HG02884 (cell line): ENCODE results near the gene MBNL2.

ENCODE experiments used
- ATAC-seq: cut with Tn5 transposase; IDR thresholded peaks from one replicate; pipeline ENCODE4 v1.9.1; 2021; ENCODE audit warnings: mild to moderate bottlenecking, moderate library complexity; ENCODE audit not compliant: unreplicated experiment

Gene MBNL2, protein sequence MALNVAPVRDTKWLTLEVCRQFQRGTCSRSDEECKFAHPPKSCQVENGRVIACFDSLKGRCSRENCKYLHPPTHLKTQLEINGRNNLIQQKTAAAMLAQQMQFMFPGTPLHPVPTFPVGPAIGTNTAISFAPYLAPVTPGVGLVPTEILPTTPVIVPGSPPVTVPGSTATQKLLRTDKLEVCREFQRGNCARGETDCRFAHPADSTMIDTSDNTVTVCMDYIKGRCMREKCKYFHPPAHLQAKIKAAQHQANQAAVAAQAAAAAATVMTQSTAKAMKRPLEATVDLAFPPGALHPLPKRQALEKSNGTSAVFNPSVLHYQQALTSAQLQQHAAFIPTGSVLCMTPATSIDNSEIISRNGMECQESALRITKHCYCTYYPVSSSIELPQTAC

GRCh38 chr13:97221989-97222700 lies at the start of gene MBNL2:
TSS of gene MBNL2 (plus strand) at chr13:97222333. CDS start at chr13:97276236, 53,903 bp downstream.
- peak; percentile 96 for ATAC-seq

DNA sequence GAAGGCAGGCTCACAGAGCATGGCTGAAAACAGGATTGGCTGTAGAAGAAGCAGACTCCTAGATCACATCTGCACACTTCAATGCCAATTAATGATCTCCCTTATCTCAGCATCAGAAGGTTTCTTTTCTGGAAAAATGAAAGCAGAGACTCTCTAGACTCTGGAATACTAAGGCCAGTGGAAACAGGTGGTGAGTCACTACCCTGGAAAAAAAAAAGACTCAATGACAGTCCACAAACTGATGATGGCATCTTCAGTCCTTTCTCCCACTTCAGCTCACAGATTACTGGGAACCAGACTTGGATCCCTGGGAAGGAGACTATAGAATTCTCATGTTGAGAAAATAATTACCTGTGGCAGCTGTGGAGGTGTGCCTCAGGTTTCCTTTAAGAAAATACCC lies 47.5 kb upstream of the MBNL2 start:
- ATAC-seq: no peak

- no peak for ATAC-seq
Measured at GRCh38 chr13:97175041-97175440, 47.1 kb upstream of the MBNL2 start.

DNA sequence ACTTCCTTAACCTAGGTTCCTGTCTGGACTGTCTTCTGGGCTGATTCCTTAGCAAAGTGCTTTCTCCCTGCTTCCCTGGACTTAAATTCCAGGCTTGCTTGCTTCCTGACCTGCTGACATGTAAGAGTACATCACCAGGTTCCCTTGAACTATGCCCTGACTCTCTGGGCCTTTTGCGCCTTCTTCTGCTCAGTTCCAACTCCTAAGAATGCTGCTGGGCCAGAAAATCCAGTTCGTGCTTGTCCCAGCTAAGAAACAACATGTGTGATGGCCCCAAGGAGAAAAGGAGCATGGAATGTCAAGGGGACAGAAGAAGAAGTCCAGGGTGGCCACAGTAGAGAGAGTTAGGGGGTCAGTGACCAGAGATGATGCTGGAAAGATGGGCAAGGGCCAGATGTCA lies 42.6 kb upstream of the MBNL2 start:
- no peak for ATAC-seq

DNA sequence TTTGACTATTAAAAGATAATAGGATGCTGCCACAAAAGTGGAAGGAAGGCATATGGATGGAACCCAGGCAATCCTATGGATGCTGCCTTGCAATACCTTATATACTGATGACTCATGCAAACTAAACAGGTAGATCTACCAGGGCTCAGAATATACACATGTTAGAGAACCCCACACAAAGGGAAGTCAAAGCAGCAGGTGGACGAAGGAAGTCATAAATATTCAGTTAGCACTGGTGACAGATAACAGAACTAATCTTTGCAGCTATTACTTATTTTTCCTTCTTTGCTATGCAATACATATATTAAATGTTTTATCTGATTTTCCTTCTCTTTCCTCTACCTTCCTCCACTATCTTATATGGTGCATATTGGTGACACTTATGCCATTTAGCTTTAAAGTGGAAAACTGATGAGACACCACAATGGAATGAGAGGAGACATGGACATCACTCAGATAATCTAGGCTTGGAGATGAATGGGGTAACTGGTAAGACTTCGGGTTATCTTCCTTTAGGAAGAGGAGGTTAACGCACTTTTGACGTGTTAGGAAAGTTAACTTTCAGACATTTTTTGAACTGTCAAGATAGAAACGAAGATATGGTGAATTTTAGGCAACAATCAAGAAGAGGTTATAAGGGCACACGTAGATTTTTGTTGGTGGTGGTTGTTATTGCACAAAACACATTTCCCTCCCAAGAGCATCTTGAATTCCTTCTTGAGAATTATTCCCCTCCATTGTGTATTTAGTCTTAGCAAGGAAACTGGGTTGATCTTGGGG lies 39.8 kb upstream of the MBNL2 start:
- ATAC-seq: no peak

- ATAC-seq: no peak
Measured at GRCh38 chr13:97185291-97185690, 36.8 kb upstream of the MBNL2 start.

- ATAC-seq: no peak
Measured at GRCh38 chr13:97185751-97186150, 36.4 kb upstream of the MBNL2 start.

- no peak for ATAC-seq
Measured at GRCh38 chr13:97188207-97188606, 33.9 kb upstream of the MBNL2 start.

DNA sequence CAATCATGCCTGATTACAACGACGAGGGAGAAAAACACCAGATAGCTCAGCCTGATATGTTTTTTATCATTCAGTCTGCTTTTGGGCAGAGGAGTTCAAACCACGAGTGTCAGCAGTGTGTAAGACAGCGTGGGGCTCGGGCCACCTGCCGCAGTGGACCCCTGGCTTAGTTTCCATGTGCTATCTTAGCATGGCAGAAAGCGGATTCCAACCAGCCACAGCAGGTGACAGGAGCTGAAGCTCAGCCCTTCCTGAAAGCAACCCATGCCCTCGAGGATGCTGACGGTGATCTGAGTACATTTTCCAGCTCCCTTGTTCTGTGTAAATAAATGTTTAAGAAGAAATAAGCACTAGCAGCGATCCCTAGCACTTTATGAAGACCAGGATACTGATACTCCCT lies 32.2 kb upstream of the MBNL2 start:
- ATAC-seq: no peak

- ATAC-seq: no peak
Measured at GRCh38 chr13:97191142-97191541, 31.0 kb upstream of the MBNL2 start.

- no peak for ATAC-seq
Measured at GRCh38 chr13:97191615-97192014, 30.5 kb upstream of the MBNL2 start.

GRCh38 chr13:97192166-97192565 lies 30.0 kb upstream of the MBNL2 start:
- ATAC-seq: no peak

DNA sequence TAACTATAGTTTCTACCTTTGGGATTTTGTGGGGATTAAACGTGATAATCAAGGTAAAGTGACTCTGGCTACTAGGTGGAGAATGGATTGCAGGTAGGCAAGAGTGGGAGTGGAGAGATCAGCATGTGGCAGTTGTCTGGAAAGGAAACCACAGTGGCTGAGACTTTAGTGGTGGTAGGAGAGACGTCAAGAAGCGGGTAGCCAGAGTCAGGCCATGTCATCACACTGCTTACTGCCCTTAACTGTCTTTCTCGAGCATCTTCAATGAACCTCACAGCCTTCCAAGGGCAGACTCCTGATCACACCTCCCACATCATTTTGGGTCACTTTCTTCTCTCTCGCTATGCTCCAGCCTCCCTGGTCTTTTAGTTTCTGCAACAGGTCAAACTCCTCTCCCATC lies 28.6 kb upstream of the MBNL2 start:
- no peak for ATAC-seq

- ATAC-seq: no peak
Measured at GRCh38 chr13:97194479-97194878, 27.7 kb upstream of the MBNL2 start.

DNA sequence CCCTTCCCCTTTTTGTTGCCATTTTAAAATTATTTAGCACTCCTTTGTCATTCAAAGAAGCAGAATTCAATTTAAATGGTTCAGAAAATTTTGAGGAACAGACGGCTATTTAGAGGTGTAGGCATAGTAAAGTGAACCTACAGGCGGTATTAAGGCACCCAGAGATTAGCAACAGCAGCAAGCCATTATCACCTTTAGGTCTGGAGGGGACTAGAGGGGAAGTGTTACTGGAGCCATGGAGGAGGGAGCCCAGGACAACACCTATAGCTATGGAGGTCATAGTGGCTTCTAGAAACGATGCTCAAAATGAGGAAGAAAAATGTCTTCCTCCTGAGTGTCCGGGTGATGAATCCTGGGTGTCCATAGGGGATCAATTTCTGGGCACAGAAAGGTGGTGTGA lies 25.8 kb upstream of the MBNL2 start:
- no peak for ATAC-seq

DNA sequence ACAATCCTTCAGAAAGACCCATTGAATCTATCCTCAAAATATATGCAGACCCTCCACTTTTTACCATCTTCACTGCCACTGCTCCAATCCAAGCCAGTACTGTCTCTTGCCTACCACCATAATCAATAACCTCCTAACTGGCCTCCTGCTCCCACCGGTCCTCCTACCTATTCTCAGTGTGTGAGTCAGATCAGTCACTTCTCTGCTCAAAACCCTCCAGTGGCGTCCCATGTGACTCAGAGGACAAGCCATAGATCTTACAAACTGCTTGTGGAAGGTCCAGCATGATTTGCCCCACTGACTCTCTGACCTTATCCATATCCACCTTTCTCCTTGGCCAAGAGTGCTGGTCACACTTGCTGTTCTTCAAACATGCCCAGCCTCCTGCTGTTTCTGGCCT lies 23.4 kb upstream of the MBNL2 start:
- ATAC-seq: peak; percentile 62

DNA sequence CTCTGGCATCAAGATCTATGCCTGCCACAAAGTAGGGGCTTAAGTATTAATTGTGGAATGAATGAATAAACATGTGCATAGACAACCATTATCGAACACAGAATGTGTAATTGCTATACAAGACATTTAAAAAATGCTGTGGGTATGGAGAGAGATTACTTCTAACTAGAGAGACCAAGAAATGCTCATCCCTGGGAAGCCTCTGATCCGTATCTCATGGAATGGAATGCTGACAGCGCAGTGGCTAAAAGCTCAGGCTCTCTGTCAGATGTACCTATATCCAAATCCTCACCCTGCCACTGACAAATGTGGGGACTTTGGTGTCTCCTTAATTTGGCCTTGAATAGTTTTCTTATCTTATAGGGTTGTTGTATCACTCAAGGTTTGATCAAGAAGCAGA lies 22.7 kb upstream of the MBNL2 start:
- ATAC-seq: no peak

DNA sequence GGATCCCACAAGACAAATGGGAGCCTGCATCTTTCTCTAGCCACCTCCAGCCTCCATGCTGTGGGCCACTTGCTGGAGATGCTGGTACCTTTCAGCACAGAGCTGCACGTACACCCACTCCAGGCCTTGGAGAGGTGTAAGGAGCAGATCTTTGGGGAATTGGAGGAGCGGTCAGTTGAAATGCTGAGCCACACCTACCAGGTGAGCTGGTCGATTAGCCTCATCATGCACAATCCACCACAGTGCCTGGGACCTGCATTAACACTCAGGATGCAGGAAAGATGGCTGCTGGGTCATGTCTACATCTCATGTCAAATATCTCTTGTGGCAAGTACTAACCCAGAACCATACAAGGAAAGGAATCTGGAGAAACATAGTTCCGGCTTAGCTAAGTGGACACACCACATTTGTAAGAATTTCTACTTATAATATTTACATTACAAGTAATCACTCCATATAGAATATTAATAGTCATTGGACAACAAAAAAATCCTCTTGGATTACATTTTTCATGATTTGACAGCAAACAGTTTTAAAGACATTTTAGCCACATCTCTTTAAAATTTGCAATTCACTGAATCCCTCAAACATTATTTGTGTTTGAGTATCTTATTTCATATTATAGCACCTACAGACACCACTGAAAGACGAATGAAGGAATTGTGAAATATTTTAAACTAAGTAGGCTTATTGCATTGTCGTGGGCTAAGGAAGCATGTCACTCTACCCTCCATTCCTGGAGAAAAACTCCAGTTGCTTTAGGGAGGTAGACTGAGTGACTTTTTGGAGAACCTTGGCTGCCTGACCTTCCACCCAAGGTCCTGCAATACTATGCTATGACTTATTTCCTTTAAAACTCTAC lies 21.8 kb upstream of the MBNL2 start:
- ATAC-seq: no peak

DNA sequence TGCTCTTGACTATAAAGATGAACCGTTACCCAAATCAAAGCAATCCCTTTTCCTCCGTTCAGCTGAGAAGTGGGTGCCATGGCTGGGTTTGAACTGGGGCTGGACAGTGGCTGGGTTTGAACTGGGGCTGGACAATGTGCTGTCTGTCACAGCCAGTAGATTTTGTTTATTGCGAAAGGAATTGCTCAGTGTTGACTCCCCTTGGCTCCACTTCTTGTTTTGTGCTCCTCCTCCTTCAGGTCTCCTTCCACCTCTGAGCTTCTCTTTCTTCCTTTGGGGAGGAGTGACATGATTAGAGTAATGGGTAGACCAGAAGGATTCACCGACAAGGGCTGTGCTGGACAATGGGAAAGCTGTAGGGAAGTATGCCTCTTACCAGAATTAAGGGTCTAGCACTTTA lies 19.4 kb upstream of the MBNL2 start:
- no peak for ATAC-seq

GRCh38 chr13:97205465-97205864 lies 16.7 kb upstream of the MBNL2 start:
- no peak for ATAC-seq

DNA sequence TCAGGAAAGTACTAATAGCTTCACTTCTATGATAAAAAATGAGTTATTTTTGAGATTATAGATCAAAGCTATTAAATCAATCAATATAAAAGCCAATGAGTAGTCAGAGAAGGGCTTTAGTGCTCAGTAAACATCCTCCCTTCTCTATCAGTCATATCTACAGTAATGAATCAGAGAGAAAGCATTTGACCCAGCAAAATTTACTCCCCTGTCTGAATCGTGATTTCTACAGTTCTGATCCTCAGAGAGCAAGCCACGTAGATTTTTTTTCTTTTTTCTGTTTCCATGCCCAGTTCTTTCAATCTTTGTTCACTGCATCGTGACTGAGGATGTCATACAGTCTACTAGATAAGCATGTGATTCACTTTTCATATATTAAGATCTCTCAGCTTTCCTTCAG lies 16.2 kb upstream of the MBNL2 start:
- no peak for ATAC-seq
